LNCAP (cell line): ENCODE data around the gene PINLYP.

Experiments
- TF ChIP-seq, protein P1 (sequence below): fragments of 450-650 bp; IDR thresholded peaks from 2 replicates; pipeline ENCODE4 v1.5.1; 2017; ENCODE audit warnings: mild to moderate bottlenecking

Gene PINLYP

DNA sequence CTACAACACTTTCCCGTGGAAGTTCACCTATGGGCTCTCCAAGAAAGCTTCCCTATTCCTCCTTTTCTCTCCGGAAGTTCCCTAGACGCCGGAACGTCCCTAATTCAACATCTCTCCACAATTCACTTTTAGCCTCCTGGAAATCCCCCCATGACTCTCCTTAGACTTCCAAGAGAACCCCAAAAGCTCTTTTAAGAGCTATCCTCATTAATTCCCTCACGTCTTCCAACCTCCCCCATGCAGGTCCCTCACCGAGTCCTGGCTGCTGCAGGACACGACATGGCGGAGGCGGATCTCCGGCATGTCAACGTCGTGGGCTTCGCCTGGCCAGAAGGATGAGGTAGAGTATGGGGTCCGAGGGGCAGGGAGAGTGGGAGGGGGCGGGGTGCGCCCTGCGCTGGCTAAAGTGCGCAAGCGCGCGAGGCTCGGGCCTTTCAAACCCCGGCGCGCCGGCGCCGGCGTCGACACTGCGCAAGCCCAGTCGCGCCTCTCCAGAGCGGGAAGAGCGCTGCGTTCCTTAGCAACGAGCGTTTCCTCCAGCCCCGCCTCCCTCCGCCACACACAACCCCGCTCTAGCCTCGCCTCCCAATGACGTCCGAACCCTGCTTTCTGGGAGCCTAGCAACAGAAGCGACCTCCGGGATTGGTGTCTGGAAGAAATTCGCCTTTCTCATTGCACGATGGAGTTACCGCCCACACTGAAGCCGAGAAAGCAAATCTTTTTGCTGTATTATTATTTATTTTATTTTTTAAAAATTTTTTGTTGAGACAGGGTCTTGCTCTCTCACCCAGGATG lies at the start of gene PINLYP, which contains the start of gene XRCC1:
Gene PINLYP, plus strand, starts transcription at position 646 of the 795 bp plus-strand sequence. CDS start 1,391 bp downstream, outside the sequence.
Gene XRCC1, minus strand, starts transcription at position 372 of the 795 bp plus-strand sequence. Its CDS starts 69 bp downstream, at position 303.
- TF ChIP-seq, protein P1, sequence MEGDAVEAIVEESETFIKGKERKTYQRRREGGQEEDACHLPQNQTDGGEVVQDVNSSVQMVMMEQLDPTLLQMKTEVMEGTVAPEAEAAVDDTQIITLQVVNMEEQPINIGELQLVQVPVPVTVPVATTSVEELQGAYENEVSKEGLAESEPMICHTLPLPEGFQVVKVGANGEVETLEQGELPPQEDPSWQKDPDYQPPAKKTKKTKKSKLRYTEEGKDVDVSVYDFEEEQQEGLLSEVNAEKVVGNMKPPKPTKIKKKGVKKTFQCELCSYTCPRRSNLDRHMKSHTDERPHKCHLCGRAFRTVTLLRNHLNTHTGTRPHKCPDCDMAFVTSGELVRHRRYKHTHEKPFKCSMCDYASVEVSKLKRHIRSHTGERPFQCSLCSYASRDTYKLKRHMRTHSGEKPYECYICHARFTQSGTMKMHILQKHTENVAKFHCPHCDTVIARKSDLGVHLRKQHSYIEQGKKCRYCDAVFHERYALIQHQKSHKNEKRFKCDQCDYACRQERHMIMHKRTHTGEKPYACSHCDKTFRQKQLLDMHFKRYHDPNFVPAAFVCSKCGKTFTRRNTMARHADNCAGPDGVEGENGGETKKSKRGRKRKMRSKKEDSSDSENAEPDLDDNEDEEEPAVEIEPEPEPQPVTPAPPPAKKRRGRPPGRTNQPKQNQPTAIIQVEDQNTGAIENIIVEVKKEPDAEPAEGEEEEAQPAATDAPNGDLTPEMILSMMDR: no peak

DNA sequence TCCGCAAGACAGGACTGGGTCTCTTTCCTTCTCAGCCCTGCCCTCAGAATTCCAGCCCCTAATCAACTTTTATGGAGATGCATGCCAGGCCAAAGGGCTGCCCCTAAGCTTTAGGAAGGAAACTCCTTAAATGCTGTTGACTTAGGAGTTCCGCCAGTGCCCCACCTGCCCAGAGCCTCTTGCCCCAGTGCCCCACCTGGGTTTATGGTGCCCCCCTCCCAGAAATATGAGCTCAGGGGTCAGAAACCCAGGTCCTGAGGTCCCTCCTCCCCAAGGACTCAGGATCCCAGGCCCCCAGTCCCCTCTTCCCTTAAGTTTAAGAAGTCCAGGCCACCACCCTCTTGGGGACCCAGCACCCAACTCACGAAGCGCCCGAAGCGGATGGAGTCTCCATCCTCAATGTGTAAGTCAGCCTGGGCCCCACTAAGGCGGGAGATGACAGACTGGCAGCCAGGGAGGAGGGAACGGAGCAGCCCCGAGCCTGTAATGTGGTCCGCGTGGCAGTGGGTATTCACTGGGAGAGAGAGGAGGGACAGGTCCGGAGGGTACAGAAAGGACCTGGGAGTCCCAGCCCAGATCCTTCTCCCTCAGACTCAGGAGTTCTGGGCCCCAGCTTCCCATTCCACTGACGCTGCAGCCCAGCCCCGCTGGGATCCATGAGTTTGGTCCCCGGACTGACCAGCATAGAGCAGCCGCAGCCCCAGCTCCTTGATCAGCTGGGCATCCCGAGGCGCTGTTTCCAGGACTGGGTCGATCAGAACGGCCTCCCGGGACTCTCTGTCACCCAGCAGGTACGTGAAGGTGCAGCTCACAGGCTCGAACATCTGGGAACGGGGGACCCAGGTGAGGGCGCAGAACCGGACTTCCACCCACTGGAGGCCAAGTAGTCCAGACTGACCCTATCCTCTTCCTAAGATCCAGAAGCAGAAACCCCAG lies 49.5 kb upstream of the PINLYP start:
- TF ChIP-seq, protein P1: no peak

DNA sequence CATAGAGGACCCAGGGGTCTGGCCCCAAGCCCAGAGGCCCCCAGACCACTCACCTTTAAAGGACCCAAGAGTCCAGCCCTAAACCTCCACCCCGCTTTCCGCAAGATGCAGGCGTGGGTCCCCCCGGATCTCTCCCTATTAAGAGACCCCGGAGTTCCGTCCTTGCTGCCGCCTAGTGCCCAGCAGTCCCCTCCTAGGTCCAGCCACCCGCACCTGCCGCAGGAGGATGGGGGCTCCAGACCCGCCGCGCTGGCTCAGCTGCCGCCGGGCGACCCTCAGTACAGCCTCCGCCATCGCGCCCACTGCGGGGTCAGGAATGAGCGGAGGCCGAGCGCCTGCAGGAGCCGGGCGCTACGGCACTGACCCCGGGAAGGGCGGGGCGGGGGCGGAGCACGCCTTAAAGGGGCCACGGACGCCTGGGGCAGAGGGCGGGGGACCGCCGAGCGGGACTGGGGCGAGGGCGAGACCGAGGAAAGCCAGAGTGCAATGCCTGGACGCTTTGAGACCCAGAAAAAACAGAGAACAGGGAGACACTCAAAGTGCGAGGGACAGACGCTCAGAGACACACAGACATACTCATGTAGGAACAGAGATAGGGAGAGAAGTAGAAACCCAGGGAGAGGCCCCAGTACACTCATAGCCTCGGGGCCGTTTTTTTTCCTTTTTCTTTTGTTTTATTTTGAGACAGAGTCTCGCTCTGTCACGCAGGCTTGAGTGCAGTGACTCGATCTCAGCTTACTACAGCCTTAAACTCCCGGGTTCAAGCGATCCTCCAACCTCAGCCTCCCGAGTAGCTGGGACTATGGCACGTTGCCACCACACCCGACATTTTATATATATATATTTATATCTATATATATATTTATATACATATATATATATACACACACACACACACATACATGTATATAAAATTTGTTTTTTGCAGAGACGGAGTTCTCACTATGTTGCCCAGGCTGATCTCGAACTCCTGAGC lies 48.4 kb upstream of the PINLYP start, which contains the start of gene ETHE1:
Gene ETHE1, minus strand, starts transcription at position 318 of the 976 bp plus-strand sequence. Its CDS starts 24 bp downstream, at position 294.
- TF ChIP-seq, protein P1: no peak

DNA sequence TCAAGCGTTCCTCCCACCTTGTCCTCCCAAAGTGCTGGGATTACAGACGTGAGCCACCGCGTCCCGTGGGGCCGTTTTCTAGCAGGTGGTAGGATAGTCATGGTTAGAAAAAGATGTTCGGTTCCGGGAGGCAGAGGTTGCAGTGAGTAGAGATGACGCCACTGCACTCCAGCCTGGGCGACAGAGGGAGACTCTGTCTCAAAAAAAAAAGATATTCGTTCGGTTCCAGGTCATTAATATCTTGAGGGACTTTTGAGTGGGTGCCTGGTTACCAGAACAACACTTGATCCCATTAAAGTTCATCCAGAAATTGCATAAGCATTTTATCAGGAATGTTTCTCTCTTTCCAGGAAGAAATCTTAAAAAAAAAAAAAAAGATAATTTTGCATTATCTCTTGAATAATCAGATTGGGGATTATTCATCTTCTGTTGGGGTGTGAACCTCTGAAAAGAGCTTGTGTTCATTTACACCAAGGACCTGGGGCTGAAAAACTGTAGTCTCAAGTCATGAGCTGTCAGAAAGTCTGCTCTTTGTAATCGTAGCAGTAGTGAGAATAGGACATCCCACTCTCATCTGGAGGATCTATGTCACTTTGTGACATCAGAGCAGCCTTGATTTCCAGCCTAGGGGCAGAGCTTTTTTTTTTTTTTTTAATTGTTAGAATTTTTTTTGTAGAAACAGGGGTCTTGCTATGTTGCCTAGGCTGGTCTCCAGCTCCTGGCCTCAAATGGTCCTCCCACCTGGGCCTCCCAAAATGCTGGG lies 47.6 kb upstream of the PINLYP start:
- TF ChIP-seq, protein P1: no peak

DNA sequence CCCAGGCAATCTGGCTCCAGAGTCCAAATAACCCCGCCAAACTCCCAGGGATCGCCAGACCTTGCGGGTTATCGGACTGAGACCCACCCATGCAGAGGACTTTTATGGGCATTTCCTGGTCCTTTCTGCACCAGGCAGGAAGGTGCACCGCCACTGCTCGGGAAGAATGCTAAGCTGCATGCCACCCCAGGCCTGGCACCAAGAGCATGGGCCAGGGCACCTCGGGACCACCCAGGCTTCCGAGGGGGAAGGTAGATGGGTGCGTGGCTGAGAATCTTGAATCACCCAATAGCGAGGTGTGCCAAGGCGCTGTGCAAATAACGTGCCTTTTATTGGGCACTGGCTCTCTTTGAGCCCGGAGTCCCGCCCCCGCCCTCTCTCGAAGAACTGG lies 43.0 kb upstream of the PINLYP start:
- TF ChIP-seq, protein P1: no peak

GRCh38 chr19:43532962-43533545 lies 42.5 kb upstream of the PINLYP start, which contains the start of gene ZNF575:
Gene ZNF575, plus strand, starts transcription at chr19:43533188. Its CDS starts 1,235 bp downstream, at chr19:43534423.
- TF ChIP-seq, protein P1: no peak
